ENCODE results near the gene COL9A3. TPM values are rescaled to one million over a fixed set of nuclear protein-coding genes. Genes with fewer than 3 reads are reported as not detected.

The COL9A3 gene
- polyA plus RNA-seq, 1 donor from 2014 or later: 3.1 TPM

- Histone ChIP-seq H3K4me3 (ENCODE audit: low read length) (no peak overlapping the region), H4K20me1 (ENCODE audit: insufficient read depth) (no peaks in the 10 kb centered on the region), H3K9me3 (ENCODE audit: low read length) (no peaks in the 10 kb centered on the region), H2AFZ (ENCODE audit: low read depth, low read length) (no peak overlapping the region), H3F3A (ENCODE audit: insufficient read depth, low read length, poor library complexity, severe bottlenecking) (no peaks in the 10 kb centered on the region), H3K4me2 (ENCODE audit: low read length) (no peak overlapping the region), H3K9ac (ENCODE audit: low read length) (no peak overlapping the region), H3K27ac (ENCODE audit: low read length) (no peak overlapping the region), H3K27me3 (ENCODE audit: insufficient read depth, low read depth, low read length) (no peaks in the 10 kb centered on the region), H3K36me3 (ENCODE audit: insufficient read depth, low read length) (no peaks in the 10 kb centered on the region), H3K9me2 (ENCODE audit: insufficient read depth, low read length) (no peaks in the 10 kb centered on the region), H3K79me2 (replicated peaks; ENCODE audit: insufficient read depth, low read length) (no peaks in the 10 kb centered on the region)
- TF ChIP-seq, protein P1, sequence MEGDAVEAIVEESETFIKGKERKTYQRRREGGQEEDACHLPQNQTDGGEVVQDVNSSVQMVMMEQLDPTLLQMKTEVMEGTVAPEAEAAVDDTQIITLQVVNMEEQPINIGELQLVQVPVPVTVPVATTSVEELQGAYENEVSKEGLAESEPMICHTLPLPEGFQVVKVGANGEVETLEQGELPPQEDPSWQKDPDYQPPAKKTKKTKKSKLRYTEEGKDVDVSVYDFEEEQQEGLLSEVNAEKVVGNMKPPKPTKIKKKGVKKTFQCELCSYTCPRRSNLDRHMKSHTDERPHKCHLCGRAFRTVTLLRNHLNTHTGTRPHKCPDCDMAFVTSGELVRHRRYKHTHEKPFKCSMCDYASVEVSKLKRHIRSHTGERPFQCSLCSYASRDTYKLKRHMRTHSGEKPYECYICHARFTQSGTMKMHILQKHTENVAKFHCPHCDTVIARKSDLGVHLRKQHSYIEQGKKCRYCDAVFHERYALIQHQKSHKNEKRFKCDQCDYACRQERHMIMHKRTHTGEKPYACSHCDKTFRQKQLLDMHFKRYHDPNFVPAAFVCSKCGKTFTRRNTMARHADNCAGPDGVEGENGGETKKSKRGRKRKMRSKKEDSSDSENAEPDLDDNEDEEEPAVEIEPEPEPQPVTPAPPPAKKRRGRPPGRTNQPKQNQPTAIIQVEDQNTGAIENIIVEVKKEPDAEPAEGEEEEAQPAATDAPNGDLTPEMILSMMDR (IDR thresholded peaks at IDR 0.05; ENCODE audit: poor library complexity, severe bottlenecking): no peak
- no peak for TF ChIP-seq RAD21 (conservative IDR thresholded peaks at IDR 0.05)
- no peak for TF ChIP-seq EP300 (conservative IDR thresholded peaks at IDR 0.05; ENCODE audit: poor library complexity, severe bottlenecking)
- TF ChIP-seq TAF1 (IDR thresholded peaks at IDR 0.05; ENCODE audit: low read depth): no peak
- TF ChIP-seq MXI1 (conservative IDR thresholded peaks at IDR 0.05; ENCODE audit: poor library complexity, severe bottlenecking): no peak
- TF ChIP-seq POLR2AphosphoS5 (IDR thresholded peaks at IDR 0.05): no peak
- no peak for TF ChIP-seq EZH2 (IDR thresholded peaks at IDR 0.05; ENCODE audit: borderline replicate concordance, insufficient read depth, low read length, poor library complexity, severe bottlenecking)
- TF ChIP-seq SMC3 (conservative IDR thresholded peaks at IDR 0.05; ENCODE audit: poor library complexity): no peak
Observed at GRCh38 chr20:62827311-62828038, 10.6 kb downstream of the COL9A3 start.

GRCh38 chr20:62828051-62828450 is 11.2 kb downstream of the COL9A3 start:
- Histone ChIP-seq H3K9me3 (ENCODE audit: low read length) (no peaks in the 10 kb centered on the region), H3K27ac (ENCODE audit: low read length) (no peak overlapping the region), H3K79me2 (replicated peaks; ENCODE audit: insufficient read depth, low read length) (no peaks in the 10 kb centered on the region), H4K20me1 (ENCODE audit: insufficient read depth) (no peaks in the 10 kb centered on the region), H3K27me3 (ENCODE audit: insufficient read depth, low read depth, low read length) (no peaks in the 10 kb centered on the region), H3F3A (ENCODE audit: insufficient read depth, low read length, poor library complexity, severe bottlenecking) (no peaks in the 10 kb centered on the region), H3K36me3 (ENCODE audit: insufficient read depth, low read length) (no peaks in the 10 kb centered on the region), H3K9ac (ENCODE audit: low read length) (no peak overlapping the region), H3K9me2 (ENCODE audit: insufficient read depth, low read length) (no peaks in the 10 kb centered on the region), H3K4me3 (ENCODE audit: low read length) (no peak overlapping the region), H3K4me2 (ENCODE audit: low read length) (no peak overlapping the region), H2AFZ (ENCODE audit: low read depth, low read length) (no peak overlapping the region)
- TF ChIP-seq TAF1 (IDR thresholded peaks at IDR 0.05; ENCODE audit: low read depth) (no peak), REST (IDR thresholded peaks at IDR 0.05; ENCODE audit: borderline replicate concordance) (no peak), EZH2 (IDR thresholded peaks at IDR 0.05; ENCODE audit: borderline replicate concordance, insufficient read depth, low read length, poor library complexity, severe bottlenecking) (no peak), POLR2AphosphoS5 (IDR thresholded peaks at IDR 0.05) (no peak), SMC3 (conservative IDR thresholded peaks at IDR 0.05; ENCODE audit: poor library complexity) (no peak), MXI1 (conservative IDR thresholded peaks at IDR 0.05; ENCODE audit: poor library complexity, severe bottlenecking) (no peak), RAD21 (conservative IDR thresholded peaks at IDR 0.05) (no peak), EP300 (conservative IDR thresholded peaks at IDR 0.05; ENCODE audit: poor library complexity, severe bottlenecking) (no peak)
- TF ChIP-seq, protein P1 (IDR thresholded peaks at IDR 0.05; ENCODE audit: poor library complexity, severe bottlenecking): no peak

All from neural cell (in vitro differentiated cells).